ENCODE results near the gene ECHS1.

Gene ECHS1

GRCh38 chr10:133364645-133365431 lies 8.3 kb downstream of the ECHS1 start:
- H3K4me3 ChIP-seq (ENCODE audit: control insufficient read depth, low read depth, low read length), result no peak overlapping the region
- no peak for DNase-seq (ENCODE audit: low read depth)
- TF ChIP-seq CTCF (IDR thresholded peaks at IDR 0.05; ENCODE audit: control insufficient read depth, insufficient read depth, low read depth, low read length, missing control alignments), result no peak

- no peak for TF ChIP-seq CTCF (IDR thresholded peaks at IDR 0.05; ENCODE audit: control insufficient read depth, insufficient read depth, low read depth, low read length, missing control alignments)
- no peak for DNase-seq (ENCODE audit: low read depth)
- H3K4me3 ChIP-seq (ENCODE audit: control insufficient read depth, low read depth, low read length), result no peak overlapping the region
Measured at GRCh38 chr10:133362846-133363245, 10.3 kb downstream of the ECHS1 start.

GRCh38 chr10:133361773-133362441 lies 11.2 kb downstream of the ECHS1 start:
- H3K4me3 ChIP-seq (ENCODE audit: control insufficient read depth, low read depth, low read length), result no peak overlapping the region
- DNase-seq (ENCODE audit: low read depth), result no peak
- no peak for TF ChIP-seq CTCF (IDR thresholded peaks at IDR 0.05; ENCODE audit: control insufficient read depth, insufficient read depth, low read depth, low read length, missing control alignments)

- TF ChIP-seq CTCF (IDR thresholded peaks at IDR 0.05; ENCODE audit: control insufficient read depth, insufficient read depth, low read depth, low read length, missing control alignments), result no peak
- no peak for DNase-seq (ENCODE audit: low read depth)
- H3K4me3 ChIP-seq (ENCODE audit: control insufficient read depth, low read depth, low read length), result no peak overlapping the region
Measured at GRCh38 chr10:133361227-133361626, 11.9 kb downstream of the ECHS1 start.

GRCh38 chr10:133359972-133360610 lies 13.1 kb downstream of the ECHS1 start:
- no peak for DNase-seq (ENCODE audit: low read depth)
- no peak for TF ChIP-seq CTCF (IDR thresholded peaks at IDR 0.05; ENCODE audit: control insufficient read depth, insufficient read depth, low read depth, low read length, missing control alignments)
- no peak overlapping the region for H3K4me3 ChIP-seq (ENCODE audit: control insufficient read depth, low read depth, low read length)

- TF ChIP-seq CTCF (IDR thresholded peaks at IDR 0.05; ENCODE audit: control insufficient read depth, insufficient read depth, low read depth, low read length, missing control alignments), result no peak
- no peak overlapping the region for H3K4me3 ChIP-seq (ENCODE audit: control insufficient read depth, low read depth, low read length)
- no peak for DNase-seq (ENCODE audit: low read depth)
Measured at GRCh38 chr10:133359554-133359971, 13.6 kb downstream of the ECHS1 start.

All from AG09309 (cell line).